Amniotic stem cell (primary cell): Measurements from ENCODE around the gene HOXB8.

Experiments used
- DNase-seq: peaks from one replicate; lab custom pipeline; 2025; lab: John Stamatoyannopoulos, UW

The HOXB8 gene

DNA sequence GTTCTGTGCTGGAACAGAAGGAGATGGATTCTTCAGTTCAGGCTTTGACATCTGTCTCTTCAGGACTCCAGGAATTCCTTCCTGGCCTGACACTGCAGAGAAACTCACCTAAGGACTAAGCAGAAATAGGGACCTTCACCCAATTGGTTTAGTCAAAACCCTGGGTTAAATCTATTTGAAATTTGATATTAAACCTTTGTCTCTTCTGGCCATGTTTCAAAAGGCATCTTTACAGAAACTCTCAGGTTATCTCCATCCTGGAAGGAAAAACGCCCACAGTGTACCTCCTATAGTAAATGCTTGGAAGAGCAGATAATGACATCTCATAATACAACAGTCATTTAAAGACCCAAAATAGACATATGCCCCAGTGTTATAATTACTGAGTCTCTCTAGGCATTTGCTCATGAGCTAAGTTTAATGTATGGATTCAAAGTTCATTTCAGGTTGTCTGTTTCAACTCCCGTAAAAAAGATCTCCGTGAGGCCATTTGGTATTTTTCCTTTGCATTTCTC is 31.3 kb downstream of the HOXB8 start:
- DNase-seq = no peak

DNA sequence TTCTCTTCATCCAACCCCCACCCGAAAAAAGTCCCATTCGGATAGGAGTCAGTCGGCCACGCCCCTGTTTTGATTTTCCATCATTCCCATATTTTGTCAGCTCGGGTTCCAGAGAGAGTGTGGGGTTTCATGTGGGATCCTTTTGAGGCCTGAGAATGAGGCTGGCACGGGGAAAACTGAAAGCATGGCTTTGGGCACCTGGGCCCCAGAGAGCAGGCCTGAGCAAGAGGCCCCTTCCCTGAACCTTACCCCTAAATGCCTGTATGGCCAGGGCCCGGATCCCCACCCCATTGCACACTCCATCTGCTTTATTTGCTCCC is 32.4 kb downstream of the HOXB8 start:
- DNase-seq = no peak

DNA sequence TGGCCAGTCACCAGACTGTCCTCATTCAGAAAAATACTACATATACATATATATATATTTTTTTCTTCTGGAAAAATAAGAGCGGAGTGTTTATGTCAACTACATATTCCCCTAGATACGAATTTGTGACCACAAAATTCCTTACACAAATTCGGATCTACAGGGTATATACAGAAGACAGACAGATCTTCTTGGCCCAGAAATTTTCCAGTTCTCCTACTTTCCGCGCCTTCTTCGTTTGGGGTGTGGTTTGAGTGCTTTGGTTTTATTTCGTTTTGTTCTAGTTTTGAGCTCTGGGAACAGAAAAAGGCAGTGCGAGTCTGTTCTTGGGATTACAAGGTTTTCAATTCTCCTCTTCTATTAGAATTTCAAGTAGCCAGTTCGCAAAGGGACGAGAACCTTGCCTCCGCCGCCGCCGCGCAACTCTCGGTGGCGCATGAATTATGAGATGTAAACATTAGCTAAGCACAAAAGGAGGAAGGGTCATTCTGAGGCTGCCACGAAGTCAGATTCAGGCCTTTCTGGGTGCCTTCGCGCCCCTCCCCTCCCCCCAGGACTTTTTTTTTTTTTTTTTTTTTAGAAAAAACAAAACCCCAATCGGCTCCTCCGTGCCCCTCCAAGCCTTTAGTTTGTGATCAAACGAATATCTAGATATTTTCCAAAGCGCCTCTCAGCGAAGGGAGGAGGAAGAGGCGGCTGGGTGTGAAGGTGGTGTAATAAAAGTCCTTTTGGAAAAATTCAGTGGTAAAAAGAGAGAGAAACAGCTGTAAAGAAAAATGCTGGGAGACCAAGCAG is 35.1 kb downstream of the HOXB8 start:
- no peak for DNase-seq

DNA sequence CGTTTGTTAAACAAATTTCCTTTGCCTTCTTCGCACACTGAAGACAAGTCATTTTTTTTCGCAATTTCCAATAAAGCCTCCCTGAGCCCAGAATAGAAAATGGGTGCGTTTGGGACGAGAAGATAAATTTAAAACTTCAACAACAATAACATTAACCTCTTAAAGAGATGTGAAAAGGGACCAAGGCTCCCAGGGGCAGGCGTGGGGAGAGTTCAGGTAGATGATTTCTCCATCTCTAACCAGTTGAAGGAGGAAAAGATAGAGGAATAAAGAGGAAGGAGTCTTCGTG is 35.7 kb downstream of the HOXB8 start:
- DNase-seq = no peak

DNA sequence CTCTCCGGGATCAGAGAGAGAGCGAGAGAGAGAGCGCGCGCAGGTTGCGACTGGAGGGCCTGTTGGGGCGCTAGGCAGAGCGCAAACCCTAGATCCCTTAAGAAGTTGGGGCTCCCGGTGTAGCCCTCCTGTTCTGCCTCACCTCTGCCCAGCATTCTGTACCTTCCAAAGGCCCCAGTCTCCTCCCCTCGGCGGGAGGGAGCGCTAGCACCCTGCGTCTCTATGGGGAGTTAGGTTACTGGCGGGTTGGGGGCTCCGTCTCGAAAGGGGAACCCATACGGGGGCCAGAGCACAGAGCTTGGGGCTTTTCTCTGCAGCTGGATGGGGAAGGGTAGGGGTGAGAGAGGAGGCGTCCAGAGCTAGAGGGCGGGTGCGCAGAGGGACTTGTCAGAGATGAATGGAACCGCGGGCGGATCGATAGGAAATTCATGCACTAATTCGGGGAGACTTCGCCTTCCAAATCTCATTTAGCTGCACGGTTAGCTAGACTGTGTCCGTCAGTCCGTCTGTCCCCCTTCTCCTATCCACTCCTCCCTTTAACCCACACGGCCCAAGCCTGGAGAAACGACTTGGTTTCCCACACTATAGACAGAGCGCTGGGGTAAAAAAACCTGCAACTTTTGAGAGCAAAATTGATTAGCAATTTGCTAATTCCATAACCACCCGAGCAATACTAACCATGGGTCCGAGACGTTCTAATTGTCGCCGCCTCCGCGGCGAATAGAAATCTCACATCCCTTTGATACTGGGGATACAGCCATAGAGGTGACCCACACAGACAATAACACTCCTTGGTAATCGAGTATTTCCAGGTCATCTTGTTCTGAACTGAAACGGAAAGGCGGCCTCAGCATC is 36.2 kb downstream of the HOXB8 start:
- no peak for DNase-seq

DNA sequence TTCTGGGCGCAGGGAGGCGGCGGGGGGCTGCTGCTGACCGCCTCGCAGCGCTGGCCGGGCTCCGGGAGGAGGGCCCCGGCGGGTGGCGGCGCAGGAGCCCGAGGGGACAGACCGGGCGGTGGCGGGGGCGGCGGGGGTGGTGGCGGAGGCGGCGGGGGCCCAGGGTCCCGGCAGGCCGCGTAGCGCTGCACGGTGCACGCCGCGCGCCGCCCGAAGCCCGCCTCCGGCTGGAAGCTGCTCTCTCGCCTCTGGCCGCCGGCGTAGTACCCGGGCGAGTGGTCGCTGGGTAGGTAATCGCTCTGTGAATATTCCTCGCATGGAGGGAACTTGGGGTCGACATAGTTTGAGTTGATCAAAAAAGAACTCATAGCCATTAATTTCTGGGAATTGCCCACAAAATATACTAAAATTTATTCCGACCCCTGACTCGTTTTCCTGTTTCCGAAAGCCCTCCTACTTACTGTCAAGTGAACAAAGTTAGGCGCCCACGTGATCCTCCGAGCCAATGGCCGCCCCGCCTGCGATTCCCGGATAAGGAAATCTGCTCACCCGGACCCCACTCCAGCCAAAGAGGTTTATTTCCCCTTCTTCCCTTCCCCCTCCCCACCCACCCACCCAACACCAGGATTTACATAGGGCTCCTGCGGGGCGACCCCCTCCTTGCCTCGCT is 37.0 kb downstream of the HOXB8 start, which contains the start of gene HOXB4:
HOXB4 (minus strand) TSS at position 405 of the 670 bp plus-strand sequence; CDS start at position 374, 31 bp downstream.
- no peak for DNase-seq

DNA sequence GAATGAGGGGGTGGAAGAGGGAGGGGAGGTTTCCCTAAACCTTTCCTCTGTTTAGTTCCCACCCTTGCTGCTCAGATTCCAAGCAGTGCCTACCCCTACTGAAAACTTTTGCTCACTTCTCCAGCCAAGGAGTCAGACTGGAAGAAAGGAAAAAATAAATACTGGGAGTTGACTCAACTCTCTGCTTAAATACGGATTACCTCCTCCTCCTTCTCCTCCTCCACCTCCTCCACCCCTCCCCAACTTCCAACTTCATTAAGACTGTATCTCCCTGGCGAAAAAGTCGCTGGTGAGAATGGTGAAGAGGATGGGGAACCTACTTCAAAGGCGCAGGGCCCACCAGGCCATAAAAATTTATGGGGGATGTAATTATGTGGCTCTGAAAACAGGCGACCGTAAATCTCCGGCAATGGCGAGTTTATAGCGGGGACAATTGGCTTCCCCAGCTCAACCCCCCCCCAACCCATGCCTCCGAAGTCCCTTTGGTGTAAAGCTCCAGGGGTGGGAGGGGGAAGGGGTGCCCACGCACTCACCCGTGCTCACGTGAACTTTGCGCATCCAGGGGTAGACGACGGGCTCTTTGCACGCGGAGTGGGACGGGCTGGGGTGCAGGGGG is 37.7 kb downstream of the HOXB8 start:
- no peak for DNase-seq

DNA sequence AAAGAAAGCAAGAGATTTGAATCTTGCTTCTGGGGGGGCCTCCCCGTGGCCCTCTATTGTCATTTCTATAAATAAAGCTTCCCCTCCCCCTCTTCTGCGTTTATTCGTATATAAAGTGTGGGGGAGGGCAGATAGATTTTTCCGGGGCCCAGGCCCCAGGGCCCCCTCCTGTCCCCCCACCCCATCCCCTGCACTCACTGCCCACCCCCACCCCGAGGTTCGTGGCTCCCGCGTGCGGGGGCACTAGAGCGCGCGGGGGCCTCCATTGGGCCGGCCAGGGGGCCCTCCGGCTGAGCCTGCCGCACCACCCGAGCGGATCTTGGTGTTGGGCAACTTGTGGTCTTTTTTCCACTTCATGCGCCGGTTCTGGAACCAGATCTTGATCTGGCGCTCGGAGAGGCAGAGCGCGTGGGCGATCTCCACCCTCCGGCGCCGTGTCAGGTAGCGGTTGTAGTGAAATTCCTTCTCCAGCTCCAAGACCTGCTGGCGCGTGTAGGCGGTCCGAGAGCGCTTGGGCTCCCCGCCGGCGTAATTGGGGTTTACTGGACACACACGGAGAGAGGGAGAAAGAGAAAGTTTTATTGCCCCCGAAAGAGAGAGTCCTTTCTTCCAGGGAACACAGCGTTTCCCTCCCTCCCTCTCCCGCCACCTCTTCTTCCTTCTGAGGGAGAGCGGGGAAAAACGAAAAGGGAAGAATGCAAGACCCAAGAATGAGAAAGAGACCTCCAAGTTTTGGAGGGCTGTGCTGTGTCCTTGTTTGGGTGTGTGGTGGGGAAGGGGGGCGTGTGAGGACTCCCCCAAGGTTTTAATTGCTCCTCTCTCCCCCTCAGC is 38.4 kb downstream of the HOXB8 start:
- no peak for DNase-seq

DNA sequence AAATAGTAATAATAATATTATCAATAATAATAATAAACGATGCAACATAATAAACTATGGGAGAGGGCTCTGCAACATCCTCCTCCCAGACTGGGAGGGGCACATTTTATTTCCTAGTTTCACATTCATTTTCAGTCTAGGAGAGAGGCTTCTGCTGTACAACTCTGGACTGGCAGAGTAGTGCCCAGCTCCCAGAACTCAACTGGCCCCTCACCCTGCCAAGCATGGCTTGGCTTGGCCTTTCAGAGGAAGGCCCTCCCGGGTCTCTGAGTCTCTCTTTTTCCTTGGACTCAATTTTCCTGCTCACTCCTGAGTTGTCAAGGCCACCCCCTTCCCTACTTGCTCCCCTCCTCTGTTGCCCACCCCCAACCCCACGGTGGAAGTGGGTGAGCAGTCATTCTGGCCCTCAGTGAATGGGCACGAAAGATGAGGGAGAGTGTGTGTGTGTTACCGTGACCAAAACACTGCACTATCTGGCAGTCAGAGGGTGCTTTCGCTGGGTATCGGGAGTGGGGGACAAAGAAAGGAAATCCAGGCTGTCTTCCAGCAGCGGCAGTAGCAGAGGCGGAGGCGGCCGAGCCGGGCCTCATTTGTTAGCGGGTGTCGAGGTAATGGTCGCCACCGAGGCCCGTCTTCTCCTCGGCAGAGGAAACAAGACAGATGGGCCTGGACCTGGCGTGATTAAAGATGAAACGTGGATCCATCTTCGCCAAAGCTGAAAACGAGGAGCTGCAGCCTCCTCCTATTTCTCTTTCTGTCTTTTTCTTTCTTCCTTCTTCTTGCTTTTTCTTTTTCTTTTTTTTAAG is 39.2 kb downstream of the HOXB8 start:
- DNase-seq = no peak

DNA sequence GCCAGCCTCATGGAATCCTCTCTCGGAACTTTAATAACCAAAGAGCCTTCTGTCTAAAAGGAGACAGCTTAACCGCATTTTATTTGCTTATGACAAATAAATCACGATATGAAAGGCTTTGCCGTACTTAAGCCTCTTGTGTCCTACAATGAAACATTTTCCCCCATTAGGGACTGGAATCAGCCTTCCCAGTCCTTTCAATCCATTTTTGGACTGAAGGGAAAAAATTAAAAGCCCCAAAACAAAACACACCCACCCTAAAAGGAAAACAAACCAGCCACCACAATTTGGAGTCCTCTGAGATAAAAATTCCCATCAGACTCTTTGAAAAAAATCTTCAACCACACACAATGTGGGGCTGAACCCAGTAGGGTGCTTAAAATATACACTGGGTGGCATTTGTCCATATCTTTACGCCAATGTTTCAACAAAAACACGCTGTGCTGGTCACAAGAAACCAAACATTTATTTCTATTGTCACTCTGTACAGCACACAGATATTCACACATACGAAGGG is 40.0 kb downstream of the HOXB8 start:
- DNase-seq = no peak

DNA sequence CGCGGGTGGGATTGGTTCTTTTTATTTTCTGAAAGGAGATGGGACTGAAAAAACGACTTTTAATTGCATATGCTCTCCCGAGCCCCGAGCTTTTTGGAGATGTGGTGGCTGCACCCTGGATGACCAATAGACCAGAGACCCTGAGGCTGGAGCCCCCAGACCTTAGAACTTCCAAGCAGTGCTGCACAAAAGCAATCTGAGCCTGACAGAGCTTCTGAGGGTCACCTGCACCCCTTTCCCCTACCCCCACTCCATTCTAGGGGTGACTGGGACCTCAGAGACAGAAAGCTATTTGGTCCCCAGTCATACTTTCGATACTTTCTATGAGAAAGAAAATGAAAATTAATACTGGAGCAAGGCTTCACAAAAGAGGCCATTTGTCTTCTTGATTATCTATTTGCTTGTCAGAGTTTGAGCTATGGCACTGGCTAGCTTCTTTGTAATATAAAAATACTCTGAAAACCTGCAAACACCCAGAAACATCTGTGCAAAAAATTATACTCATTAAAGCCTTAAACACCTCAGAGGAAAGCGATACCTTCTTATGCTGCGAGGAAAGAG is 40.5 kb downstream of the HOXB8 start:
- no peak for DNase-seq

DNA sequence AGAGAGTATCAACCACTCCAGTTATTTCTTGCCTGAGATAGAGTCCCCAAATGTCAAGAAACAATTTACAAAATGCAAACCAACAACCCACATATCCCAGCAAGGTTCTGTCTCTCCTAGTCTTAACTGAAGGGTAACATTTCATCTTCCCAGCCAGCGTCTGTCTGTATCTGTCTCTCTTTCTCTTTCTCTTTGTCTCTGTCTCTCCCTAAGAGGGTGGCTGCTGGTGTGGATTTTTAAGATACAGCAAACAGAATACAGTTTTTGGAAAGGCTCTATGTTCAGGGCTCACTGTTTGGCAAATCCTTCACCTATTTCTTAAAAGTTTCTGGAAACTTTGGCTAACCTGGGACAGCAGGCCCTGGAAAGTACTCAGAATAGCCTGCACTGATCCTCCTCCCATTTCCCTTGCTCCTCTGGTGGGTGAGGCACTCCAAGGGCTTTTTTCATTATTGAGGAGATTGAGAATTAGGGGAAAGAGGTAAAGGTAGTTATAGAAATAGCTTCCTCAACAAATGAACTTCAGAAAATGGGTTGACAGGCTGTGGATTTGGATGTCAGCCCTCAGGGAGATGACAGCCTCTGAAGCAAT is 43.2 kb downstream of the HOXB8 start:
- no peak for DNase-seq

DNA sequence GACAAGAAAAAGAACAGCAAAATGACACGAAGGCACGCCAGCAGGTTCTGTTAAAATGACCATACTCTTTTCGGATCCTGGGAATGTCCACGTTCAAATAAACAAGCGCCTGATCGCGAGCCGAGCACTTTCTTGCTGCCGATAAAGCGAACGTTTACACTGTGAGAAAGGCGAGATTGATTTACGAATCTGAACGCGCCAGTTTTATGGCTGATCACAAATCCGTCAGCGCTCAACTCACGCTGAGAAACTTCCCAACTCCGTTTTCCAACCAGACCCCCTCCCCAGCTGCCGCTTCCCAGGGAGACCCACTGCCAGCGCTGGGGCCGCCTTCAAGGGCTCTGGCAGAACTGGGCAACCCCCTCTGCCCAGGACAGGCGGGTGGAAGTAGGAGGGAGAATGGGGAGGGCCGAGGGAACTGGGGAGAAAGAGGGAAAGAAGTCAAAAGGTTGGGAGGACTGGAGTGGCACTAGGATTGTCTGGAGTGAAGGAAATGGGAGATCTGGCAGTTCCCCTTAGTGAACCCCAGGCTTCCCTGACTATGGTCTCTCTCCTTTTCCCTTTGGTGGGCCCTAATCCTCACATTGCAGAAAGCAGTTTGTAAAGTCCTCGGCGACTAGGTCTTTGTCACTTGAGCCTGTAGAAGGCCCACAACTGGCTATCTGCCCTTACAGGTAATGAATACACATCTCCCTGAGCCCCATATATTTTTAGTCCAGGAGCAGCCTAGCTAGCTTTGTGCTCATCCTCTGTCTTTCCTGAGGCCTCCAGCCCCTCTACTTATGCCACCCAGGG is 43.9 kb downstream of the HOXB8 start:
- DNase-seq = no peak

DNA sequence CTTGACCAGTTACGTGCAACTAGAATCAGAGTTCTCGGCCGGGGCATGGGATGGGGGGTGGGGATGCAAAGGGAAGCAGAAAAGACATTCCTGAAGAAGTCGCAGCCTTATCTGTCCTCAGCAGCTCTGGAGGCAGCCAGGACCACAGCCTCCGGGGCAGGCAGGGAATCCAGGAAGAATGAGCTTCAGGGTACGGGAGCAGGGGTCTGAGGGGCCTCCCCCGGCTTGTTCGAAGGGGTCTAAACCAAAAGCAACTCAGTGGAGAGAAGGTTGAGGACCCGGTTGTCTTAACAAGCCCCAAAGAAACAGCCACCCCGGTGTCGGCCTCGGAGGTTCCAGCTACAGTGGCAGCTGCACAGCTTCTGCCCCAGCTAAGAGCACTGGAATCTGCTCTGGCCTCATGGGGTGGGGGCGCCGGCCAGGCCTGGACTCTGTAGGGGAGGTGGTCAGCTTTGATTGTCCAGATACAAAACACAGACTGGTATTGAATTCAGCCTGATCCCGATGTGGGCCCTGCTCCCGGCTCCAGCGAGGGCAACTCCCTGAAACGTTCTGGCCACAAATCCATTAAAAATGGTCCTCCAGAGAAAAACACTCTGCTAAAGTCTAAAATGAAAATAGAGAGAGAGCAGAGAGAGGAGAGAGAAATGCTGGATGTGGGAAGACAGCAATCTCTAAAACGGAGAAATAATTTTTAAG is 44.6 kb downstream of the HOXB8 start:
- DNase-seq = no peak

DNA sequence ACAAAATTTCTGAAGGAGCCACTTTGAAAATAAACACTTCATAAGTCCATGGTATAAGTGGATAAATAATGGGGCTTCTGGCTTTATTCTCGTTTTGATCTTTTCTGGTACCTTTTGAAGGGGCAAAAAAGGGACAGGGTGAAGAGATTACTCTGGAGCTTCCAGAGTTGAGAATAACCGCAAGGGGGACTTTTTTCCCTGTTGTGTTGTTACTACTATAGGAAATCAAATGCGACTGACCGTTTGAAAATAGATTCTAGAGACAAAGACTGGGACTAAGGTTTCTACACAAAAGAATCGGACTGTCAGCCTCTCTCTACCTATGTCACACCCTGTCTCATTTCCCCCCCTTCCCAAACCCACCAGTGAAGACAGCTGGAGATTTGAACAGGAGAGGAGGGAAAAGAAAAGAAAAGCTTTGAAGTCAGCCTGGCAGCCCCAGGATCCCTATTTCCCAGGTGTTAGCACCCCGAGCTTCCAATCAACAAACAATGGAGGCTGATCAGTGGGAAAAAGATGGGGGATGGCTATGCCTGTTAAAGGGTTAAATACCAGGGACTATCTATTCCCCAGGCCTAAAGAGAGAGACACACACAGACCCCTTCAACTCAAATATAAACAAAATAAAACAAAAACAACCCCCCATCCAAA is 45.3 kb downstream of the HOXB8 start:
- DNase-seq = no peak

DNA sequence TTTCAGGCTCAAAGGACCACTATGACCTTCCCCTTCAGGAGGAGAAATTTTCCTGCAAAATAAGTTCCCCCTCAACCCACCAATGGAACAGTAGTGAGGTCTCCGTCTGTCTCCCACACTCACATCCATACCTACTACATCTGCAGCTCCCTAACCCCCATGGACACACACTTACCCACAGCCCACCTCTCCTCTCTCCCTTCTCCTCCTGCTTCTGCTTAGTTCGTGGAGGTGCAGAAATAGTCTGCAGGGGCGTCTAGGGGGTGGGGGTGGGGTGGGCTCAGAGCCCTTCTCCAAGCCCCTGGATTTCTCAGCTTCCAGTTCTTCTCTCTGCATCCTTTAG is 45.9 kb downstream of the HOXB8 start:
- no peak for DNase-seq

DNA sequence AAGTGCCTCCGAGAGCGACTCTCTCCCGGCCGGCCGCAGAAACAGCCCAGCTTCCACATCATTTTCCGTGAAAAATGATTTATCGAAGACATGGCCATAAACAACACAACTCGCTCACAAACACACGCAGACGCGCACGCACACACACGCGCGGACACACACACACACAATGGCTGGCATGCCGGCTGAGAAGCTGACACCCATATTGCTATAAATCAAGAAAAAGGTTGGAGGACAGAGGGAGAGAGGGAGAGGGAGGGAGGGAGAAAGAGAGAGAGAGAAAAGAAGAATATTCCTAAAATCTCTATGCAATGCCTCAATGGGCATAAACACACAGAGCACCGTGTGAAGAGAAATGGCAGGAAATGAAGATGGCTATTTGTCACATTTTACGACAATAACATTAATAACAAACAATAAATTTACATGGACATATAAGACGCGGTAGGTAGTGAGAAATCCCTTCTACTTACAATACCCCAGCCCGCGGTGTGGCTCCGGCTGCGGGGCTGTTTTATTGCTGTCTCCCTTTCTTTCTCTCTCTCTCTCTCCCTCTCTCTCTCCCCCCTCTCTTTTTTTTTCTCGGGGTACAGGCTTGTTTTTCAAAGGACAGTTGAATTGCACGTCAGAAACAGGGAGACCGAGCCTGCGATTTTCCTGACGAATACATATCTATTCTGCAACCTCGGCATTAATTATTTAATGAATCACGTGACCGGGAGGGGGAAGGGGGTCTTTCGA is 46.4 kb downstream of the HOXB8 start:
- DNase-seq = no peak
